Neuronal stem cell (in vitro differentiated cells): ENCODE measurements around the gene HSPA9.

Source experiments
- DNase-seq: peaks from one replicate; pipeline ENCODE4 v3.0.0-alpha.2; 2013; ENCODE audit warnings: low spot score
- H2AFZ ChIP-seq: one replicate; pipeline ENCODE4 v1.6.1; 2013; ENCODE audit warnings: mild to moderate bottlenecking, low read length, inconsistent platforms
- H2AK5ac ChIP-seq: 2 replicates; pipeline ENCODE4 v1.6.1; 2013; ENCODE audit warnings: low read depth, mild to moderate bottlenecking, inconsistent platforms, low read length, moderate library complexity, mixed read lengths
- H2BK120ac ChIP-seq: 2 replicates; pipeline ENCODE4 v1.6.1; 2013; ENCODE audit warnings: low read depth, mild to moderate bottlenecking, inconsistent platforms, low read length, moderate library complexity, mixed read lengths
- H2BK12ac ChIP-seq: one replicate; pipeline ENCODE4 v1.6.1; 2013; ENCODE audit warnings: low read length, inconsistent platforms
- H2BK15ac ChIP-seq: 2 replicates; pipeline ENCODE4 v1.6.1; 2013; ENCODE audit warnings: mild to moderate bottlenecking, low read length, inconsistent platforms, mixed read lengths
- H2BK5ac ChIP-seq: one replicate; pipeline ENCODE4 v1.6.1; 2013; ENCODE audit warnings: inconsistent platforms, mild to moderate bottlenecking, low read length, moderate library complexity
- H3K14ac ChIP-seq: one replicate; pipeline ENCODE4 v1.6.1; 2013; ENCODE audit warnings: low read length, inconsistent platforms
- H3K18ac ChIP-seq: 2 replicates; pipeline ENCODE4 v1.6.1; 2013; ENCODE audit warnings: low read length, inconsistent platforms
- H3K23ac ChIP-seq: 2 replicates; pipeline ENCODE4 v1.6.1; 2013; ENCODE audit warnings: low read depth, mild to moderate bottlenecking, mixed read lengths, low read length, inconsistent platforms; ENCODE audit not compliant: poor library complexity
- H3K27ac ChIP-seq: replicated peaks from 3 replicates; pipeline ENCODE4 v1.5.1; 2013; ENCODE audit warnings: low read length, inconsistent platforms
- H3K27me3 ChIP-seq, 3 experiments: 2 replicates each; pipeline ENCODE4 v1.6.1; 2013; ENCODE audit warnings: low read length in 3 of 3, mild to moderate bottlenecking in 2 of 3, inconsistent platforms in 1 of 3, low read depth in 1 of 3, mixed read lengths in 1 of 3, moderate library complexity in 1 of 3; ENCODE audit not compliant: control insufficient read depth in 3 of 3, insufficient read depth in 3 of 3
- H3K36me3 ChIP-seq, 2 donors: replicated peaks in 1 of 2; 2 replicates each; pipeline ENCODE4 v1.6.1; 2013; ENCODE audit warnings: low read length in 2 of 2; ENCODE audit not compliant: control insufficient read depth in 2 of 2, insufficient read depth in 2 of 2
- H3K4ac ChIP-seq: 2 replicates; pipeline ENCODE4 v1.6.1; 2013; ENCODE audit warnings: inconsistent platforms, mild to moderate bottlenecking, low read length, moderate library complexity
- H3K4me1 ChIP-seq, 2 donors: 1 replicate in 1 of 2; 2 replicates in 1 of 2; pipeline ENCODE4 v1.6.1; 2013; ENCODE audit warnings: low read length in 2 of 2, low read depth in 1 of 2; ENCODE audit not compliant: control insufficient read depth in 2 of 2, insufficient read depth in 1 of 2
- H3K4me2 ChIP-seq: one replicate; pipeline ENCODE4 v1.6.1; 2013; ENCODE audit warnings: mild to moderate bottlenecking, low read length, inconsistent platforms; ENCODE audit not compliant: insufficient read depth, poor library complexity, severe bottlenecking
- H3K4me3 ChIP-seq, 2 donors: 2 replicates each; pipeline ENCODE4 v1.5.1; 2013; ENCODE audit warnings: low read length in 2 of 2, mild to moderate bottlenecking in 2 of 2, inconsistent platforms in 1 of 2, moderate library complexity in 1 of 2
- H3K79me1 ChIP-seq: one replicate; pipeline ENCODE4 v1.6.1; 2013; ENCODE audit warnings: low read depth, mild to moderate bottlenecking, inconsistent platforms, low read length, moderate library complexity
- H3K9ac ChIP-seq: one replicate; pipeline ENCODE4 v1.6.1; 2013; ENCODE audit warnings: mild to moderate bottlenecking, low read depth, low read length, inconsistent platforms; ENCODE audit not compliant: poor library complexity
- H3K9me3 ChIP-seq, 2 donors: replicated peaks in 1 of 2; 2 replicates each; pipeline versions ENCODE3 to v1.6.1; 2013; ENCODE audit warnings: low read length in 2 of 2, mild to moderate bottlenecking in 2 of 2, inconsistent platforms in 1 of 2, low read depth in 1 of 2, mixed read lengths in 1 of 2, moderate library complexity in 1 of 2; ENCODE audit not compliant: control insufficient read depth in 2 of 2, insufficient read depth in 1 of 2
- H4K8ac ChIP-seq: one replicate; pipeline ENCODE4 v1.6.1; 2013; ENCODE audit warnings: low read depth, mild to moderate bottlenecking, inconsistent platforms, low read length, moderate library complexity
- H4K91ac ChIP-seq: one replicate; pipeline ENCODE4 v1.6.1; 2013; ENCODE audit warnings: low read length, low read depth, mild to moderate bottlenecking, inconsistent platforms; ENCODE audit not compliant: poor library complexity
- WGBS, 2 donors: extraction: QIAGEN DNeasy Blood & Tissue Kit; methylation state at CpG; one replicate each; pipeline ENCODE4 v1.1.7; 2013; ENCODE audit warnings: missing lambda C conversion rate in 2 of 2, mixed read lengths in 1 of 2; ENCODE audit not compliant: insufficient read length in 2 of 2, insufficient replicate concordance in 1 of 2; ENCODE audit errors: extremely low coverage in 2 of 2; 5-methylcytosine and 5-hydroxymethylcytosine counted together

Gene HSPA9

DNA sequence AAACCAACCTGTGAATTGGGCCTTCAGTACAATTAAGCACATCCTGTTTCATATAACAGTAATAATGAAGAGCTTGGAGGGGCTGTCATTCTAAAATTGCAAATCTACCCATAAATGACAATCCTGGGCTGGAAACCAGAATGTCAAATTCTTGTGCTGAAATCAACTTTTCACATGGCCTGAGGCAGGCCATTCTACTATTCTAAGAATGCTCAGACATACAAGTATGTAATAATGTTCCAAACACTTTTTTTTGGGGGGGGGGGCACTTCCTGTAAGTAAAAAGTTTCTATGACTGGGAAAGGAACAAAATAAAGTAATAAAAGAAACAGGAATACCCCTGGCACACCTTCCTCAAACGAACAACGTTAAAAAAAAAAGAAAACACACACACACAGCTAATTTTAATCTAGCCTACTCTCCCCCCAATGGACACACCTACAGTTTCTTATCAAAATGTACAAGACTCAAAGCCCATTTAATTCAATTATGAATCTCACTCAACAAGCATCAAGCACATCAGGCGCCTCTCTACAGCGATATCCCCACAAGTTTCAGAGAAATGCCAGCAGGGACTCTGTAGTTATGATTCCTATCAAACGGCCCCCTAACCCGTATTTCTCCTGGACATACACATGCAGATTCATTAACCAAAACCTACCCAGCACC, 33.6 kb downstream of the HSPA9 start:
- no peak for DNase-seq
- WGBS, 2 donors = no CpG with 5 or more reads among the region's 6 CpGs

DNA sequence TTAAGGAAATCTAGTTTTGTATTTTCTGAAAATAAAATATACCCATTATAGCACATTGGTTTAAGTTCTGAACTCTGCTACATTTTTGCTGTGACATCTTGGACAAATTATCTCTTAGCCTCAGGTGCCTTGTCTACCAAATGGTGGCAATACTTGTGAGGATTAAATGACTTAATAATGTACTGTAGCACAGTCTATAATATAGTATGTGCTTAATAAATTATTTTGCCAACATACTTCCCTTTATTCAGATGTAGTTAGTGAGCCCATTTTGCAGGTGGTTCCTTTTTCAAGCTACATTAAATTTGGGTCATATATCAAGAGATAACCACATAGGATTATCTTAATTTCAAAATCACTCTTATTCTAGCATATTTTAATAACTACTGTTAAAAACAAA, 35.4 kb downstream of the HSPA9 start:
- H3K18ac ChIP-seq = no peak overlapping the region
- H2BK120ac ChIP-seq = no peak overlapping the region
- no peak overlapping the region for H2BK5ac ChIP-seq
- no peak overlapping the region for H2BK12ac ChIP-seq
- no peak overlapping the region for H3K9ac ChIP-seq
- no peak overlapping the region for H3K14ac ChIP-seq
- H2BK15ac ChIP-seq = no peak overlapping the region
- no peak overlapping the region for H3K4me2 ChIP-seq
- H3K9me3 ChIP-seq = no peaks in the 10 kb centered on the region
- H3K4ac ChIP-seq = no peak overlapping the region
- peaks cover 8 to 14% of the 10 kb centered on the region in 2 donors for H3K4me1 ChIP-seq
- H3K27ac ChIP-seq = no peak overlapping the region
- H4K8ac ChIP-seq = no peak overlapping the region
- no peak overlapping the region for H4K91ac ChIP-seq
- DNase-seq = no peak
- H2AK5ac ChIP-seq = no peak overlapping the region
- H3K4me3 ChIP-seq = no peak overlapping the region
- H3K79me1 ChIP-seq = peaks cover 9% of the 10 kb centered on the region
- no peaks in the 10 kb centered on the region for H3K27me3 ChIP-seq
- H3K36me3 ChIP-seq = peaks cover 4 to 56% of the 10 kb centered on the region in 2 donors
- H3K23ac ChIP-seq = no peak overlapping the region
- no peak overlapping the region for H2AFZ ChIP-seq

More for the DNA sequence above, 33.6 kb downstream of the HSPA9 start:
- H4K91ac ChIP-seq = no peak overlapping the region
- no peak overlapping the region for H2AK5ac ChIP-seq
- peak overlapping the region; percentile 71 to 97 for H3K4me3 ChIP-seq
- no peak overlapping the region for H2BK5ac ChIP-seq
- no peak overlapping the region for H3K23ac ChIP-seq
- H3K18ac ChIP-seq = no peak overlapping the region
- peaks cover 9% of the 10 kb centered on the region for H3K79me1 ChIP-seq
- H3K9ac ChIP-seq = peak overlapping the region; percentile 98
- no peak overlapping the region for H2BK120ac ChIP-seq
- H3K27ac ChIP-seq = no peak overlapping the region
- no peak overlapping the region for H2AFZ ChIP-seq
- no peak overlapping the region for H2BK15ac ChIP-seq
- no peak overlapping the region for H4K8ac ChIP-seq
- H3K36me3 ChIP-seq = peaks cover 4 to 54% of the 10 kb centered on the region in 2 donors
- no peak overlapping the region for H3K14ac ChIP-seq
- peak overlapping the region; percentile 92 for H3K4me2 ChIP-seq
- H3K4ac ChIP-seq = no peak overlapping the region
- H3K27me3 ChIP-seq = no peaks in the 10 kb centered on the region
- no peaks in the 10 kb centered on the region for H3K9me3 ChIP-seq
- no peak overlapping the region for H2BK12ac ChIP-seq
- H3K4me1 ChIP-seq = peaks cover 11 to 17% of the 10 kb centered on the region in 2 donors

- H2BK5ac ChIP-seq = no peak overlapping the region
- H3K4me3 ChIP-seq = no peak overlapping the region
- no peak overlapping the region for H4K8ac ChIP-seq
- no CpG with 5 or more reads among the region's 2 CpGs for WGBS, 2 donors
- peaks cover 6 to 62% of the 10 kb centered on the region in 2 donors for H3K36me3 ChIP-seq
- H2BK120ac ChIP-seq = no peak overlapping the region
- no peaks in the 10 kb centered on the region for H3K27me3 ChIP-seq
- H3K18ac ChIP-seq = no peak overlapping the region
- no peak overlapping the region for H3K4ac ChIP-seq
- H3K4me1 ChIP-seq = peaks cover 3 to 7% of the 10 kb centered on the region in 2 donors
- H3K4me2 ChIP-seq = no peak overlapping the region
- H3K27ac ChIP-seq = no peak overlapping the region
- H2BK12ac ChIP-seq = no peak overlapping the region
- H4K91ac ChIP-seq = no peak overlapping the region
- DNase-seq = no peak
- peaks cover 9% of the 10 kb centered on the region for H3K79me1 ChIP-seq
- no peak overlapping the region for H2BK15ac ChIP-seq
- no peak overlapping the region for H2AFZ ChIP-seq
- H3K9ac ChIP-seq = no peak overlapping the region
- no peaks in the 10 kb centered on the region for H3K9me3 ChIP-seq
- H3K14ac ChIP-seq = no peak overlapping the region
- H3K23ac ChIP-seq = no peak overlapping the region
- H2AK5ac ChIP-seq = no peak overlapping the region
Observed at GRCh38 chr5:138538943-138539627, 36.1 kb downstream of the HSPA9 start.

DNA sequence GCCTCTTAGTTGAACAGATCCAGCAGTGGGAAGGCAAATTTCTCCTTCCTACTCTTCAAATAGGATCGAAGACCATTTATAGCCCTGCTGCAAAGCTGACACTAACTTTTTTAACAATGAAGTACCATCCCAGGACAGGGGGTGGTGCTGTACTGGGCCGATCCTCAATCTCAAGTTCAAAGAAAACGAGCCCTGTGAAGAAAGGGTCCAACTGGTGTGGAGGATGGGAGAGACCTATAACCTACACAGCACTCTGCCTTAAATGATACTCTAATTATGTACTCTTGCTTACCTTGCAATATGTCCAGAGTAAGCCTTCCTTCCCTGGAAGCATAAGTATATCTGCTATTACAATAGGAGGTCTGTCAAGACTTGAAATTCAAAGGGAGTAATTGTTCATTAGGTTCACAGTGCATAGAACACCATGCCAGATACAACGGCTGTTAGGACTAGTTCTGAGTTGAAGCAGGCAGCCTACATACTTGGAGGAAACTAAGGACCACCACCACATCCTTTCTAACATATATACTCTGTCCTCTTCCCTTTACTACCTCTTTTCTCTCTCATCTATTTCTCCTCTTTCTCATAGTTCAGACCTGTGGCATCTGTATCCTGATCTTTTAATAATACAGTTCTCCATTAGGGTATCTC, 38.4 kb downstream of the HSPA9 start:
- Histone ChIP-seq H3K4me2 (no peak overlapping the region), H3K9me3 (peaks cover 0 to 9% of the 10 kb centered on the region in 2 donors), H2BK5ac (no peak overlapping the region), H3K14ac (no peak overlapping the region), H2BK15ac (no peak overlapping the region), H3K23ac (no peak overlapping the region), H3K27me3 (no peaks in the 10 kb centered on the region), H4K91ac (no peak overlapping the region), H3K4me1 (peaks cover under 1 to 7% of the 10 kb centered on the region in 2 donors), H3K4me3 (no peak overlapping the region), H4K8ac (no peak overlapping the region), H2AFZ (no peak overlapping the region), H3K18ac (no peak overlapping the region), H2BK12ac (no peak overlapping the region), H2AK5ac (no peak overlapping the region), H2BK120ac (no peak overlapping the region), H3K27ac (no peak overlapping the region), H3K4ac (no peak overlapping the region), H3K9ac (no peak overlapping the region), H3K36me3 (peaks cover 9 to 83% of the 10 kb centered on the region in 2 donors), H3K79me1 (peaks cover under 1% of the 10 kb centered on the region)
- no CpG with 5 or more reads among the region's 4 CpGs for WGBS, 2 donors
- no peak for DNase-seq
